ENCODE results near the gene KPNA6.

GRCh38 chr1:32125313-32125712, 17.5 kb downstream of the KPNA6 start:
- TF ChIP-seq, protein P1, sequence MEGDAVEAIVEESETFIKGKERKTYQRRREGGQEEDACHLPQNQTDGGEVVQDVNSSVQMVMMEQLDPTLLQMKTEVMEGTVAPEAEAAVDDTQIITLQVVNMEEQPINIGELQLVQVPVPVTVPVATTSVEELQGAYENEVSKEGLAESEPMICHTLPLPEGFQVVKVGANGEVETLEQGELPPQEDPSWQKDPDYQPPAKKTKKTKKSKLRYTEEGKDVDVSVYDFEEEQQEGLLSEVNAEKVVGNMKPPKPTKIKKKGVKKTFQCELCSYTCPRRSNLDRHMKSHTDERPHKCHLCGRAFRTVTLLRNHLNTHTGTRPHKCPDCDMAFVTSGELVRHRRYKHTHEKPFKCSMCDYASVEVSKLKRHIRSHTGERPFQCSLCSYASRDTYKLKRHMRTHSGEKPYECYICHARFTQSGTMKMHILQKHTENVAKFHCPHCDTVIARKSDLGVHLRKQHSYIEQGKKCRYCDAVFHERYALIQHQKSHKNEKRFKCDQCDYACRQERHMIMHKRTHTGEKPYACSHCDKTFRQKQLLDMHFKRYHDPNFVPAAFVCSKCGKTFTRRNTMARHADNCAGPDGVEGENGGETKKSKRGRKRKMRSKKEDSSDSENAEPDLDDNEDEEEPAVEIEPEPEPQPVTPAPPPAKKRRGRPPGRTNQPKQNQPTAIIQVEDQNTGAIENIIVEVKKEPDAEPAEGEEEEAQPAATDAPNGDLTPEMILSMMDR (IDR thresholded peaks at IDR 0.05; ENCODE audit: borderline replicate concordance, extremely low read depth, low read length, poor library complexity, severe bottlenecking): no peak
- TF ChIP-seq EZH2 (IDR thresholded peaks at IDR 0.05; ENCODE audit: borderline replicate concordance, low read depth, low read length, severe bottlenecking): no peak
